Left hindlimb (tissue), 1 donor: ENCODE results near the gene LSMEM2.
"Not testable (repeated sequence)": the region's sequence is repeated elsewhere in the genome, so short reads cannot be mapped to it uniquely, and the experiment has no call there.

Experiments used
- DNase-seq: peaks from one replicate; pipeline ENCODE4 v3.0.0-alpha.2; 2018

LSMEM2 gene

DNA sequence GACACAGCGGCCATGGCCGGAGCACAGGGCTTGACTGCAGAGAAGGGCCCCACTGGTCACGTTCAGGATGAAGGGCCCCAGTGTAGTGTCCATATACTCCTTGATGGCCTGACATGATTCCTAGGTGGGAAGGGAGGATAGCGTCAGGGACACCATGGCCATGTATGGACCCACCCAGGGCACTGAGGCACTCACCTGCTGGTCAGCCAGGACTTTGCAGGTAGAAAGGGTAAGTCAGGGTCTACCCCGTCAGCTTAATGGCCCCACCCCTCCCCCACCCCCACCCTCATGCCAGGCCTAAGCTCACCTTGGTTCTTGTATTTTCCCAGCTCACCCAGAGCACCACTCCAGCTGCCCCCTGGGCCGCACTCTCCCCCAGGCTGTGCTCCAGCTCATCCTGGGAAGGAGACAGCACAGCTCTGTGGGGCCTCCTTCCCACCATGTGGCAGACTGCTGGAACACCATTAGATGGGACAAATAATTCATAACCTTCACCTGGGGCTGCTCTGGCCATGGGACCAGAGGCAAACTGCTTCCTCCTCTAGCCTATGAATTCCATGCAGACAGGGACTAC lies 21.9 kb downstream of the LSMEM2 start:
- peak; percentile 29 for DNase-seq

DNA sequence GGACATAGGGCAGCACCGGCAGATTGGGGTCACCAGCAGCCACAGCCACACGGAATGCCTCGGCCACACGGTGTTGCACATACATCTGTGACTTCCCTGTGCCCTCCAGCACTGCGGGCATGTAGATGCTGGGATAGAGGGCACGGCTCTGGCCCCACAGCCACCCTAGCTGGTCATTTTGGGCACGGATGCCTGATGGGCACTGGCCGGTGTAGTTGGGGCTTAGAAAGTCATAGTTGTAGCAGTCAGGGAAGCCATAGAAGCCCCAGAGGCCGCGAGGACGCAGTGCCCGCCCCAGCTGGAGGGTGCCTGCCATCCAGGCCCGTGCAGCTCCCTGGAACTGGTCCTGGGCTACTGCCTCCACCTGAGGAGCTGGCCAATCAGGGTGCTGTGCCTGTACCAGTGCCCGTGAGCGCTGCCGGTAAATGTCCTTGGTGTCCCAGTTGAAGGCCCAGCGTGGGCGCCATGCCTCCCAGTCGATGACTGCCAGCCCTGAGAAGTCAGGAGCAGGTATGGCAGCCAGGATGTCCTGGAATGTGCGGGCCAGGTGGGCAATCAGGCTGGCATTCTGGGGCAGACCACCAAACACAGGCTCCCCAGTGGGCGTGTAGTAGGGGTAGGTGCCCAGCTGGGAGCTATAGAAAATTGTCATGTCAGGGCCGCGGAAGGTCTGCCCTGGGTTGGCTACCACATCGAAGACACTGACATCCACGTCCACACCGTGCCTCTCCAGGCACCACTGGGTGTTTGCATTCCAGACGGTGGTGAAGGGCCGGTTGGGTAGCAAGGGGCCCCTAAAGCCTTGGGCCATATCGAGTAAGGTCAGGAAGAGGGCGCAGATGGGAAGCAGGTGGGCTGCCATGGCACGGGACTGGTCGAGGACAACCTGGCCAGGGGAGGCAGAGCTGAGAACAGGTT lies 23.5 kb downstream of the LSMEM2 start:
- DNase-seq: peak; percentile 31

DNA sequence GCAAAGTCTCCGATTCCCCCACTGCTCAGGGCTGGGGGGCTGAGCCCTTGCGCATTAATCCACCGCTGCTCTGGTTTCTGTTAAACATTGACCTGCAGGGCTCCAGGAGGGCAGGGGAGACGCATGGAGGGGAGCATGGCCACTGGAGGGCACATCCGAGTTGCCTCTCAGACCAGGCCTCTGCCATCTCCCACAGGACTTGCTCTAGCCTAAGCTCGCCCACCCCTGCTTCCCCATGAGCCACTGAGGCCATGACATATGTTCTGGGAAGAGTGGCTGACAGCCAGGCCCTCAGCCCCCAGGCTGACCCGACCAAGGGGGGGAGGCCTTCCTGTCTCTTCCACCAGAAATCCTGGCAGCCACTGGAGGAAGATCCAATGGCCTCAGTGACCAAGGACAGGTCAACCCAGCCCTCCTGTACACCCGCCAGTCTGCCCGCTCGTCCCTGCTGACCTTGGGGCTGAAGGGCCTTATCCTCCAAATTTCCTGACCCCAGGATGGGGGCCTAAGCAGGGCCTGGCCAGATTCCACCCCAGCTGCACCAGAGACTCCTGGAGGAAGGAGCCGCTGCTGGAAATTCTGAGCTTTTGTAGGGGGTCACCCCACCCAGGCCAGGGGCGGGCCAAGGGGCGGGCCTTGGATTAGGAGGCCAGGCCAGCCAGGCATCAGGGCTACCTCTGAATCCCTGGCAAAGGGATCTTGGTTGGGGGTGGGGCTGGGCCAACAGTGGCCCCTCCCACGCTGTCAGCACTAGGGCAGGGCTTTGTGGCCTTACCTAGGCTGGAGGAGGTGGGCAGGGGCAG lies 24.3 kb downstream of the LSMEM2 start, which contains the start of gene HYAL1:
HYAL1 (minus strand) TSS at position 562 of the 803 bp plus-strand sequence. CDS start 618 bp downstream, outside the sequence.
- peak; percentile 61 for DNase-seq

- no peak for DNase-seq
These were observed 25.7 kb downstream of the LSMEM2 start for GRCh38 chr3:50304601-50305000.

- DNase-seq: not testable (repeated sequence)
These were observed 33.2 kb downstream of the LSMEM2 start for GRCh38 chr3:50312041-50312440.

- DNase-seq: no peak
These were observed 35.5 kb downstream of the LSMEM2 start for GRCh38 chr3:50314342-50314741.

DNA sequence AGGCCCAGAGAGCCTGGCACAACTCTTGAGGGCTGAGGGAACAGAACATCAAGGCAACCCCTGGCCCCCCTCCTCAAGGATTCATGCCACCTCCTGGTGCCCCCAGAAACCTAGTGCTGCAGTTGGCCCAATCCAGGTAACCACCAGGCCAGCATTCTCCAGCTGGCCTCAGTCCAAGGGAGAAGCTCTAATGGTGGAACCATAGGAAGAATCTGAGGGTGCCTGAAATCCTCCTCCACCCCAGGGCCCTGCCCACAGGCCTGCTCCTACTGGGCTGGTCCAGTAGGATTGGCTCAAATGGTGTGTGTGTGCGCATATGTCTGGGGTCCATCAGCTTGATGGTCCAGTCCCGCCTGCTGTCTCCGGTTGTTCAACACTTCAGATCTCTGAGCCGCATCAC lies 35.9 kb downstream of the LSMEM2 start:
- DNase-seq: peak; percentile 21

GRCh38 chr3:50316657-50317242 lies 37.9 kb downstream of the LSMEM2 start:
- peak; percentile 37 for DNase-seq

GRCh38 chr3:50317300-50317699 lies 38.4 kb downstream of the LSMEM2 start:
- DNase-seq: peak; percentile 38

GRCh38 chr3:50318163-50318562 lies 39.3 kb downstream of the LSMEM2 start:
- peak; percentile 26 for DNase-seq

GRCh38 chr3:50318615-50319014 lies 39.7 kb downstream of the LSMEM2 start:
- DNase-seq: peak; percentile 35

DNA sequence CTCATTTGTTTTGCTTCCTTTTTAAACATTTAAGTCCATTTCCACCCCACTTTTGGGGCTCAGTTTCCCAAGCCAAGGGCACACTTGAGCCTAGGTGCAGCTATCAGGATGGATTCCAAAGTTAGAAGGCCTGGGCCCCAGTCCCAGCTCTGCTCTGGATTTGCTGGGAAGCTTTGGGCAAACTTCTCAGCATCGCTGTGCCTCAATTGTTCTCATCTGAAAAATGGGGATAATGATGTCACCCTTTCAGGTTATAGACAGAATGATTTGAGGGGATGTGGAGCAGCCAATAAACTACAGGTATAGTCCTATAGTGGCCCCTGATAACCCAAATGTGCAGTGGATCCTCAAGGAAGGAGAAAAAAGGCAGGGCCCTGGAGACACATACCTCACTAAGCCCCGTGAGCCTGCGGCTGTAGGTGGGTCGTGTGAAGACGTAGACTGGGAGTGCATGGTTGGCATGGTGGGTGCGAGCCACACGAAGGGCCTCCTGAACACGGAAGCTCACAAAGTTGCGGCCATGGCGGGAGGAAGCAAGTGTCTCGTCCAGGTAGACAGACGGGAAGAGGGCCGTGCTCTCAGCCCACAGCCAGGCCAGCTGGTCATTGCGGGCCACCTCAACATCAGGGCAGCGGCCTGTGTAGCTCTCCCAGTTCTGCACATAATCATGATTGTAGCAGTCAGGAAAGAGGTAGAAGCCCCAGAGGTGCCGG lies 40.5 kb downstream of the LSMEM2 start:
- no peak for DNase-seq

DNA sequence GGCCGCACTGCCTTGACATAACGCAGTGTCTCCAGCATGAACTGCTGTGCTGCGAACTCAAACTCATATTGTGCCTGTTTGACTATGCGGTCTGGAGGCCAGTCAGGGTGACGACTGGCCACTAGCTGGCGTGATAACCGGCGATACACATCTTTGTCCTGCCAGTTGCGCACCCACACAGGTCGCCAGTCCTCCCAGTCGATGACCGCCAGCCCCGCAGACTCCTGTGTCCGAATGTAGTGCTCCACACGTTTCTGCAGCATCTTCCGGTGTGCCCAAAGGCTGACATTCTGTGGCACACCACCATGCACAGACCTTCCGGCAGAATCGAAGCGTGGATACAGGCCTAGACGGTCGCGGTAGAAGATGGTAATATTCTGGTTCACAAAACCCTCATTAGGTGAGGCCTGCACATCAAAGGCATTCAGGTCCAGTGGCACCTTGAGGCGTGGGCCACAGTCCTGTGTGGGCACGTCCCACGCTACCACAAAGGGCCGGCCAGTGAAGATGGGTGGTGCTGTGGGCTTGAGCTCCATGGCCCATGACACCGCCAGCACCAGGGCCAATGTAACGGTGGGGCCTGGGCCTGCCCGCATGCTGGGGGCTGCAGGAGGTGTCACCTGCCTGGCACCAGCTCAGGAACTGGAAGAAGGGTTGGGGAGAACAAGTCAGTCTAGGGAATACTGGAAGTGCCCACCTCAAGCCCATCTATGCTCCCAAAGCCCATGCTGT lies 41.2 kb downstream of the LSMEM2 start:
- DNase-seq: no peak

- DNase-seq: peak; percentile 87
These were observed 42.0 kb downstream of the LSMEM2 start for GRCh38 chr3:50320853-50321335.

- peak; percentile 92 for DNase-seq
These were observed 42.6 kb downstream of the LSMEM2 start for GRCh38 chr3:50321336-50322114.

DNA sequence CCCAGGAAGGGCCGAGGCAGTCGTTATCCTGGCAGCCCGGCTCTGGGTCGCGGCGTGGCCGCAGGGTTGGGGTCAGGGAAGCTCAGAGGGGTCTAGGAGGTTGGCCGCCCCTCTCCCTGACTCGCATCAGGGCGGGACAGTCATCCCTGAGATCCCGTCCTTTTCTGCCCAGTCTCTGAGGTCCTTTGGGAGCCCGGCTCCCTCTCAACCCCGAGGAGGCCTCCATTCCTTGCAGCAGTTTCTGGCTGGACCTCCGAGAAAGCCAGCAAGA lies 43.2 kb downstream of the LSMEM2 start:
- DNase-seq: no peak

DNA sequence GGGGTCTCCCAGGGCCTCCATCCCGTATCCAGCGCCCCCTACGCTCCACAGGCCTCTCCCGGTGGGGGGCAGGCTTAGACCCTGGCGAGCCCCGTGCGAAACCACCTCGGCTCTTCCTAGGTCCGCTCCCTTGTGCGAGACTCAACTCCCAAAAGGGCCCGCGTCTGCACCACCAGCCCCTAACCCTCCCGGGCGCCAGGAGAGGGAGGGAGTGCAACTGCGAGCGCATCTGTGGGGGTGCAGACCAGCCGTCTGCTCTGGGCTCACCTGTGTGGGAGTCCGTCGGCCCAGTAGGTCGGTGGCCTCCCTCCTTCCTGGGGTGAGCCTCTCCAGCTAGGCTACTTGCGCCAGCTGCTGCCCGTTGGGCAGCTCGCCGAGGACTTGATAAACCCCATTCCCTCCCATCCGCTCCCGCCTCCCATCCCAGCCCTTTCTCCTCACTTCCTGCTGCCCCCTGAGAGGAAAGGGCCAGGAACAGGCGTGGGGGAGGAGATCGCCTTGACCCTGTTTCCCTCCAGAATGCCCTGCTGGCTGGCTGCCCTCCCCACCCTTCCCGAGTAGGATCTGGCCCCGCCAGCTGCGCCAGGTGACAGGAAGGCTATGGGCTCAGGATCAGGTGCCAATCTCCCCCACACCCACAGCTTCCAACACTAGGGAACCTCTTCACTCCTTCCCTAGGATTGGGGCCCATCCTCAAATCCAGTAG lies 43.7 kb downstream of the LSMEM2 start, which contains the start of gene HYAL2:
HYAL2 (minus strand) TSS at position 360 of the 706 bp plus-strand sequence. CDS start 2,256 bp downstream, outside the sequence.
- peak; percentile 64 for DNase-seq

GRCh38 chr3:50323092-50323600 lies 44.3 kb downstream of the LSMEM2 start:
- DNase-seq: peak; percentile 64

DNA sequence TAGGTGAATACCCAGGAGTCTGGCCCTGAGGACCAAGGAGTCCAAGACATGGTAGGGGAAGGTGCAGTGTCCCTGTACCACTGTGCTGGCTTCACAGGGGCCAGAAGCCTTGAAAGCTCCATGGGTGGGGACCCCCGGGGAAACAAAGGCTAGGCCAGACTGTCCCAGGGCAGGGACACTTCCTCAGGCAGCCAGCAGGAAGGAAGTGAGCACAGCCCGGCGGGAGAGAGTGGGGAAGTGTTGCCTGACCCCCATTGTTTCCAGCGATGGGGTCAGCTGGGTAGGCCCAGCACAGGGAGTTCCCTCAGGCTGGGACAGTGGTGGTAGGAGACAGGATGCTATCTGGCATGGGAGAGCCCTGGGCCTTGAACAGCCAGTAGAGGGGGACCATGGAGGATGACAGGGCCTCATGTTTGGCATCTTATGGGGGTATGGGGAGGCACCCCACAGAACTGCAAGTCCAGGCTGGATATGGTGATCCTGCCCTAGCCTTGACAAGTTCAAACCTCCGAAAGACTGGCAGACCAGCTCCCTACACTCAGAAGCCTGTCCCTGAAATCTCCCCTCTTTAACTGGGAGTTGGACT lies 44.8 kb downstream of the LSMEM2 start:
- DNase-seq: peak; percentile 52
